CD4-positive, alpha-beta T cell (primary cell): Measurements from ENCODE around the gene NOP10. TPM values are rescaled to one million over a fixed set of nuclear protein-coding genes. Genes with fewer than 3 reads are reported as not detected.

Experiments
- ATAC-seq: fragments of 200-7000 bp; cut with Tn5 transposase; one replicate; pipeline ENCODE4 v1.10.0; 2022; ENCODE audit warnings: mild to moderate bottlenecking; ENCODE audit not compliant: poor library complexity
- CTCF ChIA-PET: fragments of 350-600 bp; sonication (Branson Sonifier 250); formaldehyde crosslinking; loops from one replicate; lab custom pipeline; 2021; ENCODE audit warnings: antibody characterized with exemption, inconsistent platforms; lab: Charles Lee
- POLR2A ChIA-PET: fragments of 350-600 bp; sonication (Branson Sonifier 250); formaldehyde crosslinking; loops from one replicate; lab custom pipeline; 2021; ENCODE audit warnings: antibody characterized with exemption, inconsistent platforms; lab: Charles Lee
- DNase-seq, 14 experiments: peaks; one replicate each; pipeline ENCODE4 v3.0.0-alpha.2; 2013 to 2020; ENCODE audit warnings: mixed read lengths in 2 of 14
- H3K27ac ChIP-seq, 2 donors: one replicate each; pipeline versions ENCODE4 v1.5.1 to v1.7.0; 2013; ENCODE audit warnings: low read length in 2 of 2, low read depth in 1 of 2, mild to moderate bottlenecking in 1 of 2
- H3K27me3 ChIP-seq, 2 experiments: 1 replicate in 1 of 2; 2 replicates in 1 of 2; pipeline versions ENCODE4 v1.6.1 to v1.7.0; 2013; ENCODE audit warnings: low read length in 2 of 2, control low read depth in 1 of 2, mild to moderate bottlenecking in 1 of 2, moderate library complexity in 1 of 2; ENCODE audit not compliant: insufficient read depth in 2 of 2, control insufficient read depth in 1 of 2
- H3K36me3 ChIP-seq: one replicate; pipeline ENCODE4 v1.6.1; 2013; ENCODE audit warnings: low read length, control low read depth; ENCODE audit not compliant: insufficient read depth
- H3K4me1 ChIP-seq: one replicate; pipeline ENCODE4 v1.6.1; 2013; ENCODE audit warnings: low read length, control low read depth; ENCODE audit not compliant: insufficient read depth
- H3K4me3 ChIP-seq: one replicate; pipeline ENCODE4 v1.5.1; 2013; ENCODE audit warnings: mild to moderate bottlenecking, low read length, moderate library complexity
- H3K9me3 ChIP-seq, 2 experiments: 1 replicate in 1 of 2; 2 replicates in 1 of 2; pipeline versions ENCODE4 v1.6.1 to v1.7.0; 2013; ENCODE audit warnings: low read length in 2 of 2, mild to moderate bottlenecking in 2 of 2, control low read depth in 1 of 2, moderate library complexity in 1 of 2; ENCODE audit not compliant: control insufficient read depth in 1 of 2, insufficient read depth in 1 of 2
- H3K27ac Mint-ChIP-seq: one replicate; pipeline ENCODE4 v1.8.0; 2020; ENCODE audit warnings: mixed read lengths
- H3K27me3 Mint-ChIP-seq: one replicate; pipeline ENCODE4 v1.8.0; 2021; ENCODE audit warnings: mixed read lengths
- H3K36me3 Mint-ChIP-seq: one replicate; pipeline ENCODE4 v1.8.0; 2021; ENCODE audit warnings: low read depth, mixed read lengths
- H3K4me1 Mint-ChIP-seq: one replicate; pipeline ENCODE4 v1.8.0; 2021; ENCODE audit warnings: low read depth, mixed read lengths
- H3K4me3 Mint-ChIP-seq: one replicate; pipeline ENCODE4 v1.8.0; 2020; ENCODE audit warnings: mild to moderate bottlenecking, mixed read lengths
- H3K9me3 Mint-ChIP-seq: one replicate; pipeline ENCODE4 v1.8.0; 2020; ENCODE audit warnings: mixed read lengths
- CTCF ChIP-seq: fragments of 200-600 bp; IDR thresholded peaks from one replicate; pipeline ENCODE4 v1.8.0; 2022; ENCODE audit warnings: antibody characterized with exemption, mild to moderate bottlenecking
- intact Hi-C, 2 experiments: fragments of 100-400 bp; cut with DNase I in 1 of 2; cut with micrococcal nuclease in 1 of 2; formaldehyde crosslinking; loops; one replicate each; pipeline versions ENCODE4 v1.15.1 to v1.9.0; 2023 to 2025; cut with DNase I, micrococcal nuclease
- total RNA-seq, 174 experiments: library from RNA in 2 of 174; stranded (reverse) in 2 of 174; gene quantifications; one replicate each; pipeline ENCODE4 v1.2.3 and lab custom pipeline; 2021 to 2026

The NOP10 gene
- total RNA-seq, 2 experiments from 2014 or later: 44.4 to 44.8 TPM

- intact Hi-C loops: loop anchor here (2.0 to 5.0 kb wide), 3 partner anchors 18 to 234 kb away; partner anchors contain the start of genes EMC4 (in 1 of the 2), EMC7 (in 1 of the 2) and PGBD4 (in 1 of the 2)
- peaks cover 45% of the 10 kb centered on the region for H3K4me1 ChIP-seq
- DNase-seq: peak in 3 of 14 experiments; percentile 29 to 32 (median 30)
- H3K27ac Mint-ChIP-seq: peak overlapping the region; percentile 98
- no peak for TF ChIP-seq CTCF
- no peaks in the 10 kb centered on the region for H3K9me3 Mint-ChIP-seq
- H3K4me1 Mint-ChIP-seq: peaks cover 66% of the 10 kb centered on the region
- no peak for ATAC-seq
- H3K27me3 Mint-ChIP-seq: no peaks in the 10 kb centered on the region
- H3K9me3 ChIP-seq: no peaks in the 10 kb centered on the region
- peaks cover 11% of the 10 kb centered on the region for H3K36me3 ChIP-seq
- H3K4me3 Mint-ChIP-seq: peak overlapping the region; percentile 100
- peak overlapping the region; percentile 98 for H3K4me3 ChIP-seq
- H3K27me3 ChIP-seq: no peaks in the 10 kb centered on the region
- peak overlapping the region; percentile 80 to 96 for H3K27ac ChIP-seq
- POLR2A ChIA-PET: interaction anchor here (0.9 to 5.3 kb wide), 9 partner anchors 9 to 296 kb away, joined by 3 to 127 read pairs (median 8); partner anchors contain the start of genes GOLGA8A and LPCAT4
- H3K36me3 Mint-ChIP-seq: peaks cover 31% of the 10 kb centered on the region
- CTCF ChIA-PET: interaction anchor here (1.1 to 5.5 kb wide), 4 partner anchors 8 to 31 kb away, joined by 3 to 37 read pairs (median 4); partner anchors contain the start of gene LPCAT4
Observed at GRCh38 chr15:34336231-34336990, 6.5 kb downstream of the NOP10 start.

GRCh38 chr15:34335176-34336032, 7.5 kb downstream of the NOP10 start:
- Histone ChIP-seq H3K4me1 (peaks cover 49% of the 10 kb centered on the region), H3K9me3 (no peaks in the 10 kb centered on the region), H3K27ac (peak overlapping the region; percentile 80 to 96), H3K27me3 (no peaks in the 10 kb centered on the region), H3K36me3 (peaks cover 10% of the 10 kb centered on the region), H3K4me3 (peak overlapping the region; percentile 98)
- Mint-ChIP-seq H3K36me3 (peaks cover 24% of the 10 kb centered on the region), H3K27me3 (no peaks in the 10 kb centered on the region), H3K4me3 (peak overlapping the region; percentile 100), H3K27ac (peak overlapping the region; percentile 98), H3K9me3 (no peaks in the 10 kb centered on the region), H3K4me1 (peaks cover 69% of the 10 kb centered on the region)
- POLR2A ChIA-PET: interaction anchor here (4.2 to 5.3 kb wide), 3 partner anchors 8 to 31 kb away, joined by 72 to 127 read pairs (median 73); partner anchors contain the start of gene LPCAT4
- ATAC-seq: no peak
- intact Hi-C loops: loop anchor here (2.0 to 5.0 kb wide), 3 partner anchors 17 to 233 kb away; partner anchors contain the start of genes EMC4 (in 1 of the 2), EMC7 (in 1 of the 2) and PGBD4 (in 1 of the 2)
- CTCF ChIA-PET: interaction anchor here (1.1 to 5.5 kb wide), 2 partner anchors 17 to 32 kb away, joined by 3 to 37 read pairs; partner anchors contain the start of gene LPCAT4
- no peak for TF ChIP-seq CTCF
- DNase-seq: peak in 3 of 14 experiments; percentile 61 to 65 (median 61)

GRCh38 chr15:34334672-34335071, 8.3 kb downstream of the NOP10 start:
- H3K4me3 ChIP-seq: peak overlapping the region; percentile 98

More at GRCh38 chr15:34334672-34335071, 8.3 kb downstream of the NOP10 start:
- Histone ChIP-seq H3K27ac (peak overlapping the region; percentile 80 to 96), H3K36me3 (peaks cover 10% of the 10 kb centered on the region), H3K4me1 (peaks cover 50% of the 10 kb centered on the region), H3K9me3 (no peaks in the 10 kb centered on the region), H3K27me3 (no peaks in the 10 kb centered on the region)
- POLR2A ChIA-PET: interaction anchor here (1.0 to 2.2 kb wide), 3 partner anchors 9 to 33 kb away, joined by 3 to 12 read pairs (median 5); partner anchors contain the start of gene LPCAT4
- Mint-ChIP-seq H3K9me3 (no peaks in the 10 kb centered on the region), H3K36me3 (peaks cover 19% of the 10 kb centered on the region), H3K4me3 (peak overlapping the region; percentile 100), H3K27me3 (no peaks in the 10 kb centered on the region), H3K27ac (peak overlapping the region; percentile 98), H3K4me1 (peaks cover 71% of the 10 kb centered on the region)
- no peak for TF ChIP-seq CTCF
- CTCF ChIA-PET: no interaction called here
- no peak for ATAC-seq
- intact Hi-C loops: loop anchor here (5.0 kb wide), 4 partner anchors 33 to 232 kb away; partner anchors contain the start of genes EMC4 (in 1 of the 2), EMC7 (in 1 of the 2), LPCAT4 (in 1 of the 2) and PGBD4 (in 1 of the 2)
- no peak for DNase-seq
